DND-41 (cell line): ENCODE results near the gene NMT2.

ENCODE experiments used
- CTCF ChIP-seq: IDR thresholded peaks from 2 replicates; pipeline ENCODE4 v1.5.1; 2012; ENCODE audit warnings: borderline replicate concordance, low read length, moderate library complexity, mild to moderate bottlenecking; ENCODE audit not compliant: poor library complexity, severe bottlenecking; ENCODE audit errors: extremely low read depth
- EZH2 ChIP-seq: IDR thresholded peaks from 3 replicates; pipeline ENCODE4 v1.6.1; 2012; ENCODE audit warnings: borderline replicate concordance, low read depth, mild to moderate bottlenecking, moderate library complexity, low read length, inconsistent platforms; ENCODE audit not compliant: severe bottlenecking

GRCh38 chr10:15122477-15123030, 45.9 kb downstream of the NMT2 start:
- TF ChIP-seq EZH2: no peak
- no peak for TF ChIP-seq CTCF
